Kidney epithelial cell (primary cell): ENCODE data around the gene UCKL1. TPM values are rescaled to one million over a fixed set of nuclear protein-coding genes. Genes with fewer than 3 reads are reported as not detected.

Experiments
- DNase-seq: peaks from one replicate; pipeline ENCODE4 v3.0.0-alpha.2; 2010; ENCODE audit warnings: low read depth
- H3K27me3 ChIP-seq: 2 replicates; pipeline ENCODE4 v1.6.0; 2011; ENCODE audit warnings: low read length; ENCODE audit not compliant: control insufficient read depth, insufficient read depth
- H3K36me3 ChIP-seq: 2 replicates; pipeline ENCODE4 v1.5.1; 2011; ENCODE audit warnings: low read length; ENCODE audit not compliant: control insufficient read depth, insufficient read depth
- H3K4me3 ChIP-seq: 2 replicates; pipeline ENCODE4 v1.5.1; 2011; ENCODE audit warnings: low read depth, mild to moderate bottlenecking, control low read depth, low read length
- total RNA-seq: library from RNA; depleted of rRNA; stranded (reverse); fragments of >200 nt; gene quantifications from 2 replicates; pipeline ENCODE4 v1.2.3, GENCODE V29; 2015
- TF ChIP-seq, protein P1 (sequence below): IDR thresholded peaks from 2 replicates; pipeline ENCODE4 v1.5.1; 2011; ENCODE audit warnings: mild to moderate bottlenecking, moderate library complexity, low read length, control low read depth, inconsistent platforms; ENCODE audit not compliant: insufficient read depth, poor library complexity, severe bottlenecking

UCKL1 gene
- total RNA-seq, 1 donor from 2014 or later, result 19.6 TPM

DNA sequence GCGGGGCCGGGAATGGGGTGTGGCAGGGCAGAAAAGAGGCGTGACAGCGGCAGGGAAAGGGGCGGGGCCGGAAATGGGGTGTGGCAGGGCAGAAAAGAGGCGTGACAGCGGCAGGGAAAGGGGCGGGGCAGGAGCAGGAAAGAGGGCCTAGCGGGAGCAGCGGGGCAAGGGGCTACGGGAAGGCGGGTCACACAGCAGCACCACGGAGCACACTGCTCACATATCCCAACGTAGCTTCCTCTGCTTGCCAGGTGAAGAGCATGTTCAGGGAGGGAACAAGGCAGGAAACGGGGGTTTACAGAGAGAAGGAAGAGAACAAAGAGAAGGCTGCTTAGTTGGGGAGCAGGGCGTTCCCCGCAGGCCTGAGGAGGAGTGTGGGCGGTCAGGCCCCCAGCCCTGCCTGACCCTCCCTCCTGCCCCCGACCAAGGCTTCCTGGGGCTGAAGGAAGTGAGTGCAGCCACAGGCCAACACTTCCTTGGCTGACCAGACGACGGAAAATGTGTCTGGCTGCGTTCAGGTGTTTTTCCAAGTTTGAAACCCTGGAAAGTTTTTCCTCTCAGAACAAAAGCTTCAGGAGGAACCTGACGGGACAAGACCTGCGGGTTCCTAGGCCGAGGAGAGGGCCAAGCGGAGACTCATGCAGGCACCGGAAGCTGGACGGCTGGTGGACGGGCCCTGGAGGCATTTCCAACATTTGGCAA, 13.8 kb downstream of the UCKL1 start:
- TF ChIP-seq, protein P1, sequence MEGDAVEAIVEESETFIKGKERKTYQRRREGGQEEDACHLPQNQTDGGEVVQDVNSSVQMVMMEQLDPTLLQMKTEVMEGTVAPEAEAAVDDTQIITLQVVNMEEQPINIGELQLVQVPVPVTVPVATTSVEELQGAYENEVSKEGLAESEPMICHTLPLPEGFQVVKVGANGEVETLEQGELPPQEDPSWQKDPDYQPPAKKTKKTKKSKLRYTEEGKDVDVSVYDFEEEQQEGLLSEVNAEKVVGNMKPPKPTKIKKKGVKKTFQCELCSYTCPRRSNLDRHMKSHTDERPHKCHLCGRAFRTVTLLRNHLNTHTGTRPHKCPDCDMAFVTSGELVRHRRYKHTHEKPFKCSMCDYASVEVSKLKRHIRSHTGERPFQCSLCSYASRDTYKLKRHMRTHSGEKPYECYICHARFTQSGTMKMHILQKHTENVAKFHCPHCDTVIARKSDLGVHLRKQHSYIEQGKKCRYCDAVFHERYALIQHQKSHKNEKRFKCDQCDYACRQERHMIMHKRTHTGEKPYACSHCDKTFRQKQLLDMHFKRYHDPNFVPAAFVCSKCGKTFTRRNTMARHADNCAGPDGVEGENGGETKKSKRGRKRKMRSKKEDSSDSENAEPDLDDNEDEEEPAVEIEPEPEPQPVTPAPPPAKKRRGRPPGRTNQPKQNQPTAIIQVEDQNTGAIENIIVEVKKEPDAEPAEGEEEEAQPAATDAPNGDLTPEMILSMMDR, result no peak
- peaks cover 7% of the 10 kb centered on the region for H3K36me3 ChIP-seq
- H3K27me3 ChIP-seq, result no peaks in the 10 kb centered on the region
- no peak for DNase-seq
- H3K4me3 ChIP-seq, result no peak overlapping the region

DNA sequence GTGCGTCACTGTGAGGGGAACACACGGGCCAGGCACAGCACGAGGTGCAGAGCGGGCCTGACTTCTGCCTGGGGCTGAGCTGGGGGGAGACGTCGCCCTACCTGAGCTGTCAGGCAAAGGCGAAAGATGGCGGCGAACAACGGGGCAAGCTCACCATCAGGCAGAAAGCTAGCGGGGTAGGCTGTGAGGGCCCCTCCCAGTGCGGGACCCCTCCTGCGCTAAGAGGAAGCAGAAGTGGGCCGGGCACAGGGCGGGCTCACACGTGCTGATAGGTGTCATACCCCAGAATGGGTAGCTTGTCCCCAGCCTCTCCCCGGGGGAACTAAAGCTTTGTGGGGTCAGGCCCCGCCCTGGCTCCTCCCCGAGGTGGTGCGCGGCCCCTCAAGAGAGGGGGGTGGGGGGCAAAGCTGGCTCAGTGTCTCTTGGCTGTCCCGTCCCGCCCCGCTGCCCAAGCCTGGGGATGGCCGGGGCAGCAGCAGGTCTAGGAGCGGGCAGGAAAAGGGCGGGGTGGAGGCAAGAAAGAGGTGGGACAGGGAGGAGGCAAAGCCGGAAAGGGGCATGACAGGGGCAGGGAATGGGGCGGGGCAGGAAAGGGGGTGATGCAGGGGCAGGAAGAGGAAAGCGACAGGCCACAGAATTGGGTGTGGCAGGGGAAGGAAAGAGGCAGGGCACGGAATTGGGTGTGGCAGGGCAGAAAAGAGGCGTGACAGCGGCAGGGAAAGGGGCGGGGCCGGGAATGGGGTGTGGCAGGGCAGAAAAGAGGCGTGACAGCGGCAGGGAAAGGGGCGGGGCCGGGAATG, 14.7 kb downstream of the UCKL1 start:
- Histone ChIP-seq H3K4me3 (no peak overlapping the region), H3K36me3 (peaks cover 7% of the 10 kb centered on the region), H3K27me3 (no peaks in the 10 kb centered on the region)
- DNase-seq, result no peak
- TF ChIP-seq, protein P1, result no peak

DNA sequence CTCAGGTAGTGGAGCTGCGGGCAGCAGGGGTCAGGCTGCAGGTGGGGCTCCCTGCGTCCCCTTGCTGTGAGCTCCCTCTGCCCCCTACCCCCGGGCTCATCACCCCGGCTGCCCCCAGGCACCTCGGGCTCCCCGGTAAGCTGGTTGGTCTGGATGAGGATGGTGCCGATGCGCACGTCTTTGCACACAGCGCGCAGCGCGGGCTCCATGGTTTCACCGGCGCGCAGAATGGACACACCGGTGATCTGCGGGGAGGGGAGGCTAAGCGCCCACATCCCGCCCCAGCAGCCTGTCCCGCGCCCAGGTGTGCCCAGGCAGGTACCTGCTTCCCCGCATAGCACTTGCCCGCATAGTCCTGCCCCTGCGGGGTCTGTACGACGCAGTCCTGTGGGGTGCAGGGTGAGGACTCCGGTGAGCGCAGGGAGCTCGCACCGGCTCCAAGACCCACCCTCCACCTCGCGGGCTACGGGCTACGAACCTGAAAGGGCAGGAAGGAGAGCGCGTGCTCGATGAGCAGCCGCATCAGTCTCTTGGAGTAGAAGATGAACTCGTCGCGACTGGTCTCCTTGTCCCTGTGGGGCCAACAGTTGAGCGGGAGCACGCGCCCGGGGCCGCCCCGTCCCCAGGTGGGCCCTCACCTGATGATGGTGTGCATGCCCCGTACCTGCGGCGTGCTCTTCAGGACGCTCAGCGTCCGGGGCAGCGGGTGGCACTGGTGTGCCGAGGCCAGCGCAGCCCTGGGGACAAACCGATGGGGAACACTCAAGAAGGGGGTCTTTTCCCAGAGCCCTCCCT, 15.5 kb downstream of the UCKL1 start:
- Histone ChIP-seq H3K36me3 (peaks cover 7% of the 10 kb centered on the region), H3K27me3 (no peaks in the 10 kb centered on the region)

DNA sequence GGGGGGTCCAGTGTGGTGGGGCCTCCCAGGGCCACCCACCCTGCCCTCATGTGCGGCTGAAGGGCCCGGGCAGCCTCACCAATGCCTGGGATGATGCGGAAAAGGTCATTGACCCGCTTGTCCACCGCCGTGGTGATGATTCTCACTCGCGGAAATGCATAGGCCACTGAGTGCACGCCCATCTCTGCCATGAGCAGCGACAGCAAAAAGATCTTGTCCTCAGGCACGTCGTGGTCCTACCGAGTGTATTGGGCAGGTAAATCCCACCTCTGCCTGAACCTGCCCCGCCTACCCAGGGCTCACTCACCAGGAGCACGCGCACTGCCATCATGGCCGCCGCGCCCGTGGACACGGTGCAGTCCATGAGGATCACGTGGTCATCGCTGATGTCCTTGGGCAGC, 16.1 kb downstream of the UCKL1 start:
- no peaks in the 10 kb centered on the region for H3K27me3 ChIP-seq
- H3K36me3 ChIP-seq, result peaks cover 10% of the 10 kb centered on the region
- no peak for DNase-seq
- TF ChIP-seq, protein P1, result no peak
- no peak overlapping the region for H3K4me3 ChIP-seq

More for the DNA sequence above, 15.5 kb downstream of the UCKL1 start:
- TF ChIP-seq, protein P1, result no peak
- H3K4me3 ChIP-seq, result no peak overlapping the region
- DNase-seq, result no peak

DNA sequence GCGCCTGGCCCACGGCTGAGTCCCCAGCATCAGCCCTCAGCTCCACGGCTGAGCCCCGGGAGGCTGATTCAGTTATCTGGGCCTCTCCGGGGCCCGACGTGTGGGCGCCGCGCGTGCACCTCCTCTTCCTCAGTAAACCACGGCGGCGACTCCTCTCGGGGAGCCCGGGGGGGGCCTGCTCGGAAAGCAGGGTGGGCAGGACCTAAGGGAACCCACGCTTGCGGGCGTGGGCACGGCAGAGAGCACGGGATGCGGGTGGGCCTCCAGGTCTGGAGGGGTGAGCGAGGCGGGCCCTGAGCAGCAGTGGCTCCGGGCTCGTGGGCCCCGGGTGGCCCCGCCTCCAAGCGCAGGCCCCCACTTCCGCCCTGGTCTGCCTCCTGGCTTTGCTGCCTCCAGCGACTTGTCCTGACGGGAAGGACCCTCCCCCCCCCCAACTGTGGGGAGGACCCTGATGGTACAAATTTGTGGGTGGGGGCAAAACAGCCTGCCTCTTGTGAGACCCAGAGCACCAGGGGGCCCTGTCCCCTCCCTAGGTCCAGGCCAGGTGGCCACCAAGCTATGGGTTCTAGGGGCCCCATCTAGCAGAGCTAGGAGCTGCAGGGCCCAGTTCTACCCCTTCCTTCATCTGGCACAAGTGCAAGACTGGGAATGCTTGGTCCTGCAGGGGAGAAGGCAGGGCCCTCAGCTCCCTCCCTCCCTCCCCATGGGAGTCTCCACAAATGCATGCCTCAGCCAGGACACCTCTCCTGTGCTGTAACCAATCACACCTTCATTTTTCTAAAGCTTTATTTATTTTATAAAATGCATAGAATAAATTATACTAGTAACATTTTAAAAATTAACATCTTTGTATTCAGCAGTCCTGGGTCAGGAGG, 16.9 kb downstream of the UCKL1 start:
- Histone ChIP-seq H3K27me3 (no peaks in the 10 kb centered on the region), H3K36me3 (peaks cover 9% of the 10 kb centered on the region), H3K4me3 (no peak overlapping the region)
- DNase-seq, result no peak
- TF ChIP-seq, protein P1, result no peak
